Psoas muscle (tissue), 8 donors: ENCODE data around the gene CDC42EP3. TPM values are rescaled to one million over a fixed set of nuclear protein-coding genes. Genes with fewer than 3 reads are reported as not detected.
A peak's percentile ranks its signal among the peaks of the same experiment; 100 is the strongest.

Experiments used
- ATAC-seq, 4 donors: fragments of 200-7000 bp; cut with Tn5 transposase; one replicate each; pipeline ENCODE4 v1.9.1; 2020; ENCODE audit warnings: moderate library complexity in 3 of 4, mild to moderate bottlenecking in 2 of 4
- DNase-seq, 2 donors: peaks; one replicate each; pipeline ENCODE4 v3.0.0-alpha.2; 2020
- H3K27ac ChIP-seq: fragments of 200-600 bp; one replicate; pipeline ENCODE4 v1.8.0; 2022
- H3K27me3 ChIP-seq, 3 donors: fragments of 200-600 bp in 1 of 3; one replicate each; pipeline versions ENCODE4 v1.6.1 to v1.8.0; 2013 to 2022; ENCODE audit warnings: low read length in 2 of 3, mild to moderate bottlenecking in 2 of 3, moderate library complexity in 1 of 3; ENCODE audit not compliant: insufficient read depth in 3 of 3
- H3K36me3 ChIP-seq, 2 donors: fragments of 200-600 bp in 1 of 2; one replicate each; pipeline versions ENCODE4 v1.6.1 to v1.8.0; 2013 to 2022; ENCODE audit warnings: low read depth in 1 of 2, mild to moderate bottlenecking in 1 of 2, moderate library complexity in 1 of 2; ENCODE audit not compliant: insufficient read depth in 1 of 2
- H3K4me1 ChIP-seq: fragments of 200-600 bp; one replicate; pipeline ENCODE4 v1.8.0; 2022
- H3K4me3 ChIP-seq: fragments of 200-600 bp; one replicate; pipeline ENCODE4 v1.8.0; 2022; ENCODE audit warnings: mild to moderate bottlenecking
- H3K9me3 ChIP-seq: fragments of 200-600 bp; one replicate; pipeline ENCODE4 v1.8.0; 2022
- WGBS, 3 donors: extraction: QIAGEN DNeasy Blood & Tissue Kit; methylation state at CpG; one replicate each; pipeline versions ENCODE4 v1.1.6 to v1.1.7; 2013; 5-methylcytosine and 5-hydroxymethylcytosine counted together
- intact Hi-C, 2 donors: fragments of 100-400 bp; cut with DNase I; formaldehyde crosslinking; loops; one replicate each; pipeline versions ENCODE4 v1.11.0 to v1.14.2; 2022
- polyA plus RNA-seq, 3 donors: library from polyadenylated mRNA; stranded (reverse); fragments of 200-250 nt; gene quantifications; one replicate each; pipeline ENCODE4 v1.2.3, GENCODE V29; 2013
- total RNA-seq, 4 donors: library from RNA; stranded (reverse); fragmentation: NEBNext Ultra II Directional in 2 of 4; extraction: Animal tissue kit (Norgen Biotek cat#: 25700) in 2 of 4; gene quantifications; one replicate each; pipeline versions ENCODE4 v1.2.1 to v1.2.4, GENCODE V29; 2021 to 2023
- TF ChIP-seq, protein P1 (sequence below): fragments of 200-600 bp; IDR thresholded peaks from one replicate; pipeline ENCODE4 v1.8.0; 2022; ENCODE audit warnings: antibody characterized with exemption
- donor health status: healthy with polysubstance abuse.
- donor health status: DM: no; HTN: no; CAD: no; lungs with moderate emphysema.
- donor health status: Bipolar disorder and iron deficiency.
- donor health status: healthy.
- donor health status: DM: yes; HTN: yes; CAD: no.
- donor health status: DM: no; HTN: no; CAD: no.
- donor health status: DM: no; HTN: no; CAD: no.
- donor health status: DM: yes; HTN: yes; CAD: no.

CDC42EP3 gene
- total and polyA plus RNA-seq, 7 donors, result 8.8 to 174 (median 50.9) TPM

DNA sequence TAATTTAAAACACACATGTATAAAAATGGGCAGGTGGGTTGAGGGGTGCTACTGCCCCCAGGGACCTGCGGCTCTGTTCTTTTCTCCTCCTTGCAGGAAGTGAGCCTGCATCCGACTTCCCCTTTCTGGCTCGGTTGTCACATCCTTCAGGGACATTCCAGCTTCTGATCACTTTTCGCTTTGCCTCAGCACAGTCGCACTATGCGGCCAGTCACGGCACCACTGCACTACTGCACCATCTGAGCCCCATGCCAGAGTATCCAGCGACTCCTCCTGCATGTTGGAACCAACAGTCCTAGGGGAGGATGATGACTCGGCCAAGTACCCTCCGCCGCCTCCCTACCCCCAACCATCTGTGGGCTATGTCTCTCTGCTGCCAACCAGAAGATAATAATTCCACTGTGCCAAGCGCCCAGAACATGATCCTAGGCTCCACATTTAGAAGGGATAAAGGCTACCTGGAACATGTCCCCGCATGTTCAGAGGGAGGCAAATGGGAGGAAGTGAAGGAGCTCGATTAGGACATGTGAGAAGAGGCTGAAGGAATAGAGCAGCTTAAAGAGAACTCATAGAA lies 17.6 kb downstream of the CDC42EP3 start:
- DNase-seq (peak; percentile 73 to 92), ATAC-seq (peak; percentile 80 to 93 (median 90))
- Histone ChIP-seq H3K36me3 (peaks cover 0 to 11% of the 10 kb centered on the region in 2 donors), H3K27me3 (no peaks in the 10 kb centered on the region), H3K4me3 (peak overlapping the region; percentile 50), H3K9me3 (no peaks in the 10 kb centered on the region), H3K4me1 (peaks cover 85% of the 10 kb centered on the region), H3K27ac (peak overlapping the region; percentile 90)
- 11 to 16% (median 12%) methylated on average over 14 of the region's 14 CpGs for WGBS, 3 donors
- TF ChIP-seq, protein P1, sequence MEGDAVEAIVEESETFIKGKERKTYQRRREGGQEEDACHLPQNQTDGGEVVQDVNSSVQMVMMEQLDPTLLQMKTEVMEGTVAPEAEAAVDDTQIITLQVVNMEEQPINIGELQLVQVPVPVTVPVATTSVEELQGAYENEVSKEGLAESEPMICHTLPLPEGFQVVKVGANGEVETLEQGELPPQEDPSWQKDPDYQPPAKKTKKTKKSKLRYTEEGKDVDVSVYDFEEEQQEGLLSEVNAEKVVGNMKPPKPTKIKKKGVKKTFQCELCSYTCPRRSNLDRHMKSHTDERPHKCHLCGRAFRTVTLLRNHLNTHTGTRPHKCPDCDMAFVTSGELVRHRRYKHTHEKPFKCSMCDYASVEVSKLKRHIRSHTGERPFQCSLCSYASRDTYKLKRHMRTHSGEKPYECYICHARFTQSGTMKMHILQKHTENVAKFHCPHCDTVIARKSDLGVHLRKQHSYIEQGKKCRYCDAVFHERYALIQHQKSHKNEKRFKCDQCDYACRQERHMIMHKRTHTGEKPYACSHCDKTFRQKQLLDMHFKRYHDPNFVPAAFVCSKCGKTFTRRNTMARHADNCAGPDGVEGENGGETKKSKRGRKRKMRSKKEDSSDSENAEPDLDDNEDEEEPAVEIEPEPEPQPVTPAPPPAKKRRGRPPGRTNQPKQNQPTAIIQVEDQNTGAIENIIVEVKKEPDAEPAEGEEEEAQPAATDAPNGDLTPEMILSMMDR, result no peak
- intact Hi-C loops, result loop anchor here (2.0 to 5.0 kb wide), 3 partner anchors 17 to 178 kb away; partner anchors contain the start of gene CDC42EP3 (in 1 of the 2)

DNA sequence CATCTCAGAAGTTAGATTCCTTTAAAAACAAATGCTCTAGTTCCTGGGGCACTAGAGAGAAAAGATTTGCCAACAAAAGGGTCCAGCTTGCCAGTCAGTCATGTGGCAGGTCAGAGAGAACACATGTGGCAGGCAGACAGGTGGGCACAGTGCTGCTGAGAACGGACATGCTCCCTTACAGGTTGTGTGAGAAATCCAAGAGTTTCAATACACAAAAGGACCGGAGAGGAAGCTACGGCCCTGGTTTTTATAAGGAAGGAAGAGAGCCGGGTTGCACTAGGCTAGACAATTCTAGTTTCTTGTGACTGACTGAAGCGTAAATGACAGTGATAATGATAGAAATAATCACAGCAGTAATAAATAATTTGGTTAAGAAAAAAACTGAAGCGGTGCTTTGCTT lies 18.3 kb downstream of the CDC42EP3 start:
- Histone ChIP-seq H3K4me1 (peaks cover 85% of the 10 kb centered on the region), H3K4me3 (peak overlapping the region; percentile 50), H3K27ac (peak overlapping the region; percentile 90), H3K36me3 (peaks cover 0 to 11% of the 10 kb centered on the region in 2 donors), H3K9me3 (no peaks in the 10 kb centered on the region), H3K27me3 (no peaks in the 10 kb centered on the region)
- intact Hi-C loops, result loop anchor here (5.0 kb wide), 2 partner anchors 61 to 179 kb away; no protein-coding TSS in a partner anchor
- TF ChIP-seq, protein P1, result no peak
- no peak for DNase-seq
- 28 to 55% (median 28%) methylated on average over 6 of the region's 6 CpGs for WGBS, 3 donors
- no peak for ATAC-seq

DNA sequence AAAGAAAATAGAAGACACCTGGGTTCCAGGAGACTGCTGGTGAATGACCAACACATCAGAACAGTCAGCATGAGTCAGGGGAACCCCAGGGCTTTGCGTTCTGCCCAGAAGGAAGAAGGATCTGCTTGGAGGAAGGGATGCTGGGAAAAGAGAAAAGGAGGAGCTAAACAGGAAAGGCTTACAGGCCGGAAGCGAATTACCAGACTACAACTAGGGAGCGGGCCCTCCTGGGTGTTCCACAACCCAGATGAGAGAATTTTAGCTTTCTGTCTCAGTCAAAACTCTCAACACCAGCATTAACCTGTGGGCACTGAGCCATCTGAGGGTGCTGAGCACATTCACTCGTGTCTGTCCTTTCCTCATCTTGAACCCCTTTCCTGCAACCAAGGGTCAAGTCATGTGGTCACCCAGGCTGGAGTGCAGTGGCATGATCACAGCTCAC lies 19.2 kb downstream of the CDC42EP3 start:
- Histone ChIP-seq H3K36me3 (peaks cover 0 to 4% of the 10 kb centered on the region in 2 donors), H3K4me1 (peaks cover 85% of the 10 kb centered on the region), H3K4me3 (no peak overlapping the region), H3K27ac (peak overlapping the region; percentile 90), H3K27me3 (no peaks in the 10 kb centered on the region), H3K9me3 (no peaks in the 10 kb centered on the region)
- 70 to 80% (median 71%) methylated on average over 5 of the region's 5 CpGs for WGBS, 3 donors
- TF ChIP-seq, protein P1, result no peak
- ATAC-seq (peak in 1 of 4 donors; percentile 23), DNase-seq (no peak)
- intact Hi-C loops, result loop anchor here (5.0 kb wide), 2 partner anchors 60 to 180 kb away; no protein-coding TSS in a partner anchor

DNA sequence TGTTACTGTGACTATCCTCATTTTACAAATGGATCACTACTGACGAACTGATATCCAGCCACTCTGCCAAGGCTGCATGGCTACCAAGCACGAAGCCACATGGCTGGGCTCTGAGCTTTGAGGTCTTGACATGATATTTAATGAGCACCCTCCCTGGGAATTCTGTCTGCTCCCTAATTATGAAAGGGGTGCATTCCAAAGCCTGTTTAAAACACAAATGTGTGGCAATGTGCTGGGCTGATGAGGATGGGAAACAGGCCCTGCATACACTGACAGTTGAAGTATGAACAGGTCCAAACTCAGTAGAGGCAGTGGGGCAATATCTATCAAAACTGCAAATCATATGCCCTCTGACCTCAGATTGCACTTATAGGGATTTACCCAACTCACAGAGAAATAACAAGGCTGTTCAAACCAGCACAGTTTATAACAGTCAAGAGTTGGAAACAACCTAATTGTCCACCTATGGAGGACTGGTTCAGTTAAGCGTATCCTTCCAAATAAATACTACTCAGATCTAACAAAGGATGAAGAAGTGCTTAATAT lies 20.8 kb downstream of the CDC42EP3 start:
- Histone ChIP-seq H3K36me3 (peaks cover 0 to 12% of the 10 kb centered on the region in 2 donors), H3K4me1 (peaks cover 81% of the 10 kb centered on the region), H3K4me3 (no peak overlapping the region), H3K9me3 (no peaks in the 10 kb centered on the region), H3K27ac (peak overlapping the region; percentile 90), H3K27me3 (no peaks in the 10 kb centered on the region)
- DNase-seq, result no peak
- TF ChIP-seq, protein P1, result no peak
- 57 to 63% (median 58%) methylated on average over 3 of the region's 3 CpGs for WGBS, 3 donors
- no peak for ATAC-seq
- intact Hi-C loops, result loop anchor here (5.0 kb wide), 2 partner anchors 58 to 182 kb away; no protein-coding TSS in a partner anchor
